Lung (tissue), 12 donors: ENCODE measurements around the gene IGSF9. TPM values are rescaled to one million over a fixed set of nuclear protein-coding genes. Genes with fewer than 3 reads are reported as not detected.

ENCODE experiments used
- ATAC-seq: fragments of 200-7000 bp; cut with Tn5 transposase; one replicate; pipeline ENCODE4 v1.9.1; 2020; ENCODE audit warnings: moderate number of reproducible peaks; ENCODE audit not compliant: insufficient read depth, low FRiP score
- DNase-seq, 3 donors: peaks; one replicate each; pipeline ENCODE4 v3.0.0-alpha.2; 2013 to 2017
- H3K27ac ChIP-seq, 2 donors: one replicate each; pipeline ENCODE4 v1.5.1; 2013; ENCODE audit warnings: mild to moderate bottlenecking in 2 of 2, moderate library complexity in 2 of 2, control low read depth in 1 of 2, inconsistent platforms in 1 of 2, low read depth in 1 of 2, low read length in 1 of 2
- H3K27me3 ChIP-seq, 3 donors: one replicate each; pipeline ENCODE4 v1.5.1; 2013; ENCODE audit warnings: low read length in 2 of 3; ENCODE audit not compliant: control insufficient read depth in 3 of 3, insufficient read depth in 3 of 3
- H3K36me3 ChIP-seq, 4 donors: one replicate each; pipeline ENCODE4 v1.5.1; 2013; ENCODE audit warnings: low read length in 4 of 4, mild to moderate bottlenecking in 1 of 4, moderate library complexity in 1 of 4; ENCODE audit not compliant: control insufficient read depth in 4 of 4, insufficient read depth in 4 of 4
- H3K4me1 ChIP-seq, 5 donors: one replicate each; pipeline ENCODE4 v1.5.1; 2013; ENCODE audit warnings: low read length in 5 of 5, mild to moderate bottlenecking in 2 of 5, moderate library complexity in 1 of 5; ENCODE audit not compliant: control insufficient read depth in 5 of 5, insufficient read depth in 5 of 5
- H3K4me3 ChIP-seq: one replicate; pipeline ENCODE4 v1.5.1; 2013; ENCODE audit warnings: mild to moderate bottlenecking, control low read depth, moderate library complexity
- H3K9ac ChIP-seq, 2 donors: one replicate each; pipeline ENCODE4 v1.5.1; 2013; ENCODE audit warnings: low read length in 2 of 2, control low read depth in 1 of 2; ENCODE audit not compliant: insufficient read depth in 1 of 2
- H3K9me3 ChIP-seq, 4 donors: one replicate each; pipeline ENCODE4 v1.5.1; 2013; ENCODE audit warnings: low read length in 3 of 4, mild to moderate bottlenecking in 1 of 4, moderate library complexity in 1 of 4; ENCODE audit not compliant: control insufficient read depth in 4 of 4, insufficient read depth in 3 of 4
- WGBS, 2 donors: extraction: QIAGEN DNeasy Blood & Tissue Kit; methylation state at CpG; one replicate each; pipeline ENCODE4 v1.1.7; 2013; 5-methylcytosine and 5-hydroxymethylcytosine counted together
- polyA plus RNA-seq, 2 donors: library from polyadenylated mRNA; stranded (reverse); fragments of 200-250 nt; gene quantifications; one replicate each; pipeline ENCODE4 v1.2.1, GENCODE V29; 2013
- total RNA-seq, 2 donors: library from RNA; depleted of rRNA in 1 of 2; stranded (reverse); fragments of >200 nt in 1 of 2; gene quantifications; one replicate each; pipeline ENCODE4 v1.2.1, GENCODE V29; 2014 to 2021
- TF ChIP-seq, protein P1 (sequence below): IDR thresholded peaks from 2 replicates; pipeline ENCODE4 v1.5.1; 2012; ENCODE audit warnings: mild to moderate bottlenecking; ENCODE audit errors: control extremely low read depth, extremely low read depth
- donor health status: control.
- donor health status: control.
- donor health status: Bipolar disorder and iron deficiency.
- donor health status: healthy.
- donor health status: DM: yes; HTN: yes; CAD: no.

The IGSF9 gene
- total and polyA plus RNA-seq, 4 donors, result 1.4 to 4.9 (median 2.0) TPM

DNA sequence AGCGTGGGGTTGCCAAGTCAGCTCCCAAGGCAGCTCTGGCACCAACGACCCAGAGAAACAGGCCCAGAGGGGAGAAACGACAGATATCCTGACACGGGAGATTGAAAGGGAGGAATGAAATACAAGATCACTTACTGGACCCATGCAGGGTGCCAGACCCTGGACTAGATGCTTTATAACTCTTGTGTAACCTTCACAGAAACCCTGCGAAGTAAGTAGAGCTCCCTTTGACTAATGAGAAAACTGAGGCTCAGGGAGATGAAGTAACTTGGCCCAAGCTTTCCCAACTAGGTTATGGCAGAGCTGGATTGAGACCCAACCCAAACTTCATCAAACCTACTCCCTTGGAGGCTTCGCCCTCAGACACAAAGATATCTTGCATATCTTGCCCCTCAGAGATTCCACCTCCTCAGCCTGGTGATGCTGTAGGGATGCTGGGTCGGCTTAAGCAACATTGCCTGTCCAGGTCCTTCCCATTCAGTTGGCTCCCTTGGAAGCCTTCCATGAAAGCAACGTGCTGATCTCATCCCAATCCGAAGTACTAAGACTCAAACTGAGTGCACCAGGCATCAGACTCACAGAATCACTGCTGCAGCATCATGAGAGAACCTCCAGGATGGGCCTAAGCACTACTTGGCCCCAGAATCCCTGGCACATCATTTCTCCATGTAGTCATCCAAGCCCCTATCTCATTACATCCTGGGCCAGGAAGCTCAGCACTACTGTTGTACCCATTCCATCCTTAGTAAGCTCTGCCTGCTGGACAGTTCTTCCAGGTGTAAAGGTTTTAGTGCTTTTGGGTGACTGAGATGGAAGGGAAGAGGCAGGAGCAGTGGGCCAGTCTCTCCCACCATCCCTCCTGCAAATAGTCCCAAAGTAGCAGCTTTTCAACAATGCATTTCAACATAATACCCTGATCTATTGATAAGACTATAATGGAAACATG lies 1.1 kb upstream of the IGSF9 start:
- TF ChIP-seq, protein P1, sequence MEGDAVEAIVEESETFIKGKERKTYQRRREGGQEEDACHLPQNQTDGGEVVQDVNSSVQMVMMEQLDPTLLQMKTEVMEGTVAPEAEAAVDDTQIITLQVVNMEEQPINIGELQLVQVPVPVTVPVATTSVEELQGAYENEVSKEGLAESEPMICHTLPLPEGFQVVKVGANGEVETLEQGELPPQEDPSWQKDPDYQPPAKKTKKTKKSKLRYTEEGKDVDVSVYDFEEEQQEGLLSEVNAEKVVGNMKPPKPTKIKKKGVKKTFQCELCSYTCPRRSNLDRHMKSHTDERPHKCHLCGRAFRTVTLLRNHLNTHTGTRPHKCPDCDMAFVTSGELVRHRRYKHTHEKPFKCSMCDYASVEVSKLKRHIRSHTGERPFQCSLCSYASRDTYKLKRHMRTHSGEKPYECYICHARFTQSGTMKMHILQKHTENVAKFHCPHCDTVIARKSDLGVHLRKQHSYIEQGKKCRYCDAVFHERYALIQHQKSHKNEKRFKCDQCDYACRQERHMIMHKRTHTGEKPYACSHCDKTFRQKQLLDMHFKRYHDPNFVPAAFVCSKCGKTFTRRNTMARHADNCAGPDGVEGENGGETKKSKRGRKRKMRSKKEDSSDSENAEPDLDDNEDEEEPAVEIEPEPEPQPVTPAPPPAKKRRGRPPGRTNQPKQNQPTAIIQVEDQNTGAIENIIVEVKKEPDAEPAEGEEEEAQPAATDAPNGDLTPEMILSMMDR, result no peak

DNA sequence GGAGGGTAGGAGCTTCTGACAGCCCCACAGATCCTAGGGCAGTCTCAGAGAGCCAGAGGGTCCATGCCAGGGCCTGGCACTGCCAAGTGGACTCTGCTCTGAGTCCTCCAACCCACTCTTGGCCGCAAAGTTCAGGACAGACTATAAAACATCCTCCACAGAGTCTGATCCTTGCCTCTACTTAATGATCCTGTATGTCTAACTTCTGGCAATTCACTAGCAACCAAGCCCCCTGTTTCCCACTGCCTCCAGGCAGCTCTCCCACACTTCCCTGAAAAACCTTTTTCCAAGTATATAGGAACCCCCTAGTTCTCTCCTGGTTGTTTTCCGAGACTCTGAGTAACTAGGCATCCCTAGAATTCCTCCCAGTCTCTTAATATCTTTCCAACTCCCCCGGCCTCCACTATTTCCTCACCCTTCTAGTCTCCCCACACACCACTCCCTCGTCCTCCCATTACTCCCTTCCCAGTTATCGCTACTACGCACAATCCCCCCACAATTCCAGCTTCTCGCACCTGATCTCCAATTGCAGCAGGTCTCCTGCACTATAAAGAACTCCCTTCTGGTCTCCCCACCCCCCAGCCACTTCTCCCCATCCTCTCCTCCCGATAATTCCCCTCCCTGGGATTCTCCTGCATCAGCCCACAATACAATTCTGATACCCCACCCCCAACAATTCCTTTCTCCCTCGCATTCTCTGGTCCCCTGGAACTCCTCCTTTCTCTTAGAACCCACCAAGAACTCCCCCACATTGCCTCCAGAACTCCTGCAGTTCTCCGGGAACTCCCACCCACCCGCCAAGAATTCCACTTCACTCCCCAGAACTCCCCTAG lies 574 bp downstream of the IGSF9 start:
- 37 to 44% methylated on average over 11 of the region's 11 CpGs for WGBS, 2 donors
- Histone ChIP-seq H3K9ac (no peak overlapping the region), H3K4me1 (peaks cover 0 to 22% (median 8%) of the 10 kb centered on the region in 5 donors), H3K36me3 (no peaks in the 10 kb centered on the region), H3K4me3 (no peak overlapping the region), H3K27ac (no peak overlapping the region), H3K9me3 (no peaks in the 10 kb centered on the region), H3K27me3 (no peaks in the 10 kb centered on the region)
- peak in 1 of 3 donors; percentile 16 for DNase-seq
- ATAC-seq, result no peak
- TF ChIP-seq, protein P1, result no peak

More for the DNA sequence above, 1.1 kb upstream of the IGSF9 start:
- Histone ChIP-seq H3K4me3 (no peak overlapping the region), H3K9ac (no peak overlapping the region), H3K9me3 (no peaks in the 10 kb centered on the region), H3K27me3 (no peaks in the 10 kb centered on the region), H3K27ac (no peak overlapping the region), H3K36me3 (no peaks in the 10 kb centered on the region), H3K4me1 (peaks cover 0 to 22% (median 10%) of the 10 kb centered on the region in 5 donors)
- no peak for DNase-seq
- ATAC-seq, result no peak
- WGBS, 2 donors, result 59 to 61% methylated on average over 9 of the region's 9 CpGs

DNA sequence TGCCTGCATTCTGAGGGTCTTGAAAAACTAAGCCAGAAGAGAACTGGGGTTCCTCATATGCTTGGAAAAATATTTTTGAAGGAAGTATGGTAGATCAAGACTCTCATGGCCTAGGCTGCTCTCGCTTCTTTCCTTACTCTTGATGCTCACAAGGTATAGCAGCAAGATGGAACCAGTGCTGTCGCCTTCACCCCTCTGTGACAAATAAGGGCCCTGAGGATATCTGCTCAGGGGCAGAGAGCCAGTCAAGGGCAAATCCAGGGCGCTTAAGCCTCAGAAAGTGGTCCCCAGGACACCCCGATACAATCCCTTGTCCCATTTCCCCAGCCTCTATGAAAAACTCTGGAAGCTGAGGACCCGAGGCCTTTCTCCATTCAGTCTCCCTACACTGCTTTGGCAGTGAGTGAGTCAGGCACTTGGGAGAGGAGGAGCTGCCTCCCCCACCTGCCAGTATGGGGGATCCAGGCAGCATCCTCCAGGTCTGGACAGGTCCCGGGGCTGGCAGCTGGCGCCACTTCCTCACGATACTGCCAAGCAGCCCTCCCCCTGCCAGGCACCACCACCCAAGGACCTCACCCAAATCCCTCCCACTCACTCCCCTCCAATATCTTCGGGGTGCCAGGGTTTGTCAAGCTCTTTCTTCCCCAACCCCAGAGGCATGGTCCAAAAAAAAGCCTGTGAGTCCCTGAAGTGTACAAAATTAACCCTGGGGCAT lies 1.3 kb downstream of the IGSF9 start:
- TF ChIP-seq, protein P1, result no peak
- Histone ChIP-seq H3K36me3 (no peaks in the 10 kb centered on the region), H3K4me3 (no peak overlapping the region), H3K9me3 (no peaks in the 10 kb centered on the region), H3K9ac (no peak overlapping the region), H3K27me3 (no peaks in the 10 kb centered on the region), H3K4me1 (peaks cover 0 to 22% (median 8%) of the 10 kb centered on the region in 5 donors), H3K27ac (no peak overlapping the region)
- 73 to 79% methylated on average over 9 of the region's 9 CpGs for WGBS, 2 donors
- ATAC-seq (no peak), DNase-seq (peak in 1 of 3 donors; percentile 10)
